ENCODE data around the gene PNPLA8.
A peak's percentile ranks its signal among the peaks of the same experiment; 100 is the strongest.
"Not testable (repeated sequence)": the region's sequence is repeated elsewhere in the genome, so short reads cannot be mapped to it uniquely, and the experiment has no call there.

PNPLA8 gene

GRCh38 chr7:108529341-108529740, 3.4 kb upstream of the PNPLA8 start:
- no peak for DNase-seq

GRCh38 chr7:108528183-108528712, 2.3 kb upstream of the PNPLA8 start:
- no peak for DNase-seq

GRCh38 chr7:108526768-108527017, 758 bp upstream of the PNPLA8 start:
- no peak for DNase-seq

- peak; percentile 91 for DNase-seq
Observed at GRCh38 chr7:108525327-108525984, 479 bp downstream of the PNPLA8 start.

- DNase-seq: no peak
Observed at GRCh38 chr7:108522780-108523179, 3.2 kb downstream of the PNPLA8 start.

GRCh38 chr7:108517951-108518350, 8.0 kb downstream of the PNPLA8 start:
- no peak for DNase-seq

- no peak for DNase-seq
Observed at GRCh38 chr7:108515630-108516029, 10.3 kb downstream of the PNPLA8 start.

GRCh38 chr7:108515013-108515412, 10.9 kb downstream of the PNPLA8 start:
- no peak for DNase-seq

GRCh38 chr7:108511939-108512338, 14.0 kb downstream of the PNPLA8 start:
- DNase-seq: no peak

- not testable (repeated sequence) for DNase-seq
Observed at GRCh38 chr7:108504576-108504975, 21.4 kb downstream of the PNPLA8 start.

- no peak for DNase-seq
Observed at GRCh38 chr7:108503112-108504026, 22.6 kb downstream of the PNPLA8 start.

GRCh38 chr7:108499566-108499965, 26.4 kb downstream of the PNPLA8 start:
- DNase-seq: no peak

- no peak for DNase-seq
Observed at GRCh38 chr7:108498481-108498880, 27.5 kb downstream of the PNPLA8 start.

GRCh38 chr7:108497082-108497725, 28.7 kb downstream of the PNPLA8 start:
- peak; percentile 63 for DNase-seq

- DNase-seq: no peak
Observed at GRCh38 chr7:108492742-108493141, 33.2 kb downstream of the PNPLA8 start.

- DNase-seq: no peak
Observed at GRCh38 chr7:108488768-108489538, 37.0 kb downstream of the PNPLA8 start.

- DNase-seq: no peak
Observed at GRCh38 chr7:108487646-108488045, 38.3 kb downstream of the PNPLA8 start.

GRCh38 chr7:108486291-108486966, 39.5 kb downstream of the PNPLA8 start:
- no peak for DNase-seq

GRCh38 chr7:108484137-108484536, 41.8 kb downstream of the PNPLA8 start:
- DNase-seq: no peak

- no peak for DNase-seq
Observed at GRCh38 chr7:108480311-108480710, 45.6 kb downstream of the PNPLA8 start.

GRCh38 chr7:108479751-108480150, 46.2 kb downstream of the PNPLA8 start:
- no peak for DNase-seq

- DNase-seq: no peak
Observed at GRCh38 chr7:108479118-108479517, 46.8 kb downstream of the PNPLA8 start.

Data from NCI-H1105 treated with DMSO at 0.1 percent for 48 hours (cell line).